HepG2 (cell line): ENCODE data around the gene CYTH1. TPM values are rescaled to one million over a fixed set of nuclear protein-coding genes. Genes with fewer than 3 reads are reported as not detected.

ENCODE experiments used
- ATAC-seq: fragments of 200-7000 bp; cut with Tn5 transposase; 3 replicates; pipeline ENCODE4 v1.9.1; 2020; ENCODE audit warnings: mild to moderate bottlenecking, moderate library complexity
- BruUV-seq: library from RNA; stranded (reverse); fragments of 400-500 nt; replicated peaks from 2 replicates; lab custom pipeline; 2021; lab: Mats Ljungman, UMichigan
- CTCF ChIA-PET: fragments of 300-600 bp; formaldehyde crosslinking; extraction: SDS; loops from one replicate; lab custom pipeline; 2021; ENCODE audit warnings: low total read pairs, inconsistent platforms, low intra/inter-chr PET ratio; lab: Yijun Ruan, JAX
- POLR2A ChIA-PET: fragments of 350-600 bp; sonication (Branson Sonifier 250); formaldehyde crosslinking; loops from one replicate; lab custom pipeline; 2020; ENCODE audit warnings: antibody characterized with exemption, inconsistent platforms; lab: Yijun Ruan, JAX
- DNase-seq: peaks from one replicate; pipeline ENCODE4 v3.0.0-alpha.2; 2015; ENCODE audit warnings: low spot score
- FAIRE-seq: peaks from 3 replicates; lab custom pipeline; 2011; peaks lifted over from hg19 to GRCh38; lab: Jason Lieb, UNC
- H2AFZ ChIP-seq: one replicate; pipeline ENCODE4 v1.6.1; 2011; ENCODE audit warnings: low read length, inconsistent platforms
- H3K27ac ChIP-seq: fragments of 300-600 bp; 3 replicates; pipeline ENCODE4 v1.8.0; 2011; ENCODE audit warnings: mixed run types, mild to moderate bottlenecking, mixed read lengths, low read length, inconsistent platforms; ENCODE audit not compliant: insufficient read depth; ENCODE audit errors: extremely low read length
- H3K27me3 ChIP-seq, 2 experiments: fragments of 200-600 bp in 1 of 2; 2 replicates in 1 of 2; 3 replicates in 1 of 2; pipeline versions ENCODE4 v1.6.0 to v1.8.0; 2011; ENCODE audit warnings: low read length in 2 of 2, mild to moderate bottlenecking in 2 of 2, moderate library complexity in 2 of 2, inconsistent platforms in 1 of 2; ENCODE audit not compliant: insufficient read depth in 2 of 2, control insufficient read depth in 1 of 2
- H3K36me3 ChIP-seq, 2 experiments: fragments of 200-600 bp in 1 of 2; replicated peaks in 1 of 2; 2 replicates in 1 of 2; 3 replicates in 1 of 2; pipeline versions ENCODE4 v1.5.1 to v1.8.0; 2011; ENCODE audit warnings: low read length in 2 of 2, inconsistent platforms in 1 of 2; ENCODE audit not compliant: insufficient read depth in 2 of 2, control insufficient read depth in 1 of 2
- H3K4me1 ChIP-seq: 2 replicates; pipeline ENCODE4 v1.5.1; 2012; ENCODE audit warnings: low read length, inconsistent platforms; ENCODE audit not compliant: insufficient read depth
- H3K4me2 ChIP-seq: 2 replicates; pipeline ENCODE4 v1.6.0; 2011; ENCODE audit warnings: low read depth, low read length, inconsistent platforms
- H3K4me3 ChIP-seq, 3 experiments: fragments of 200-600 bp in 1 of 3; sonication (generic), shearing (Covaris generic) in 1 of 3; replicated peaks in 1 of 3; 2 replicates each; pipeline ENCODE4 v1.5.1; 2011 to 2016; ENCODE audit warnings: low read length in 3 of 3, inconsistent platforms in 2 of 3, low read depth in 2 of 3, mild to moderate bottlenecking in 2 of 3, control low read depth in 1 of 3, mixed read lengths in 1 of 3; ENCODE audit not compliant: insufficient read depth in 1 of 3
- H3K79me2 ChIP-seq: one replicate; pipeline ENCODE4 v1.6.1; 2011; ENCODE audit warnings: low read length, inconsistent platforms; ENCODE audit not compliant: insufficient read depth
- H3K9ac ChIP-seq: 2 replicates; pipeline ENCODE4 v1.6.0; 2011; ENCODE audit warnings: mild to moderate bottlenecking, low read depth, low read length, inconsistent platforms; ENCODE audit not compliant: insufficient read depth
- H3K9me3 ChIP-seq: 2 replicates; pipeline ENCODE4 v1.5.1; 2012; ENCODE audit warnings: mild to moderate bottlenecking, low read length
- H4K20me1 ChIP-seq: 2 replicates; pipeline ENCODE4 v1.6.0; 2011; ENCODE audit warnings: inconsistent platforms, mild to moderate bottlenecking, low read length, moderate library complexity; ENCODE audit not compliant: insufficient read depth
- GABPB1 ChIP-seq: IDR thresholded peaks from 2 replicates; pipeline ENCODE4 v1.6.1; 2016; ENCODE audit warnings: mild to moderate bottlenecking, missing genetic modification reagents, moderate library complexity, missing compliant biosample characterization
- SP4 ChIP-seq: sonication (generic); formaldehyde crosslinking; IDR thresholded peaks from 2 replicates; pipeline ENCODE4 v1.8.1; 2023; ENCODE audit warnings: mild to moderate bottlenecking, missing genetic modification reagents
- ZBTB38 ChIP-seq: sonication (generic); formaldehyde crosslinking; IDR thresholded peaks from 2 replicates; pipeline ENCODE4 v1.5.1; 2020; ENCODE audit warnings: mild to moderate bottlenecking, missing genetic modification reagents
- ZFX ChIP-seq: sonication (generic); formaldehyde crosslinking; IDR thresholded peaks from 2 replicates; pipeline ENCODE4 v1.4.0; 2020; ENCODE audit warnings: mild to moderate bottlenecking, low read depth, missing genetic modification reagents, moderate library complexity
- WGBS: methylation state at CpG from one replicate; pipeline ENCODE4 v1.1.6; 2017; ENCODE audit warnings: low lambda C conversion rate; 5-methylcytosine and 5-hydroxymethylcytosine counted together
- in situ Hi-C: cut with HindIII; loops from 2 replicates; pipeline ENCODE4 v1.10.0; 2017; ENCODE audit warnings: low pct_unique_long_range_greater_than_20kb; ENCODE audit not compliant: extremely low pct_ligation_motif_present
- intact Hi-C: fragments of 100-400 bp; cut with micrococcal nuclease; formaldehyde crosslinking; loops from one replicate; pipeline ENCODE4 v1.10.0; 2022; ENCODE audit not compliant: unreplicated experiment
- polyA plus RNA-seq, 8 experiments: library from polyadenylated mRNA; depleted of rRNA in 3 of 8; stranded (reverse) in 7 of 8; unstranded in 1 of 8; fragments of >200 nt; fragmentation: Illumina TruSeq in 4 of 8; extraction: Trizol in 4 of 8; gene quantifications; 2 replicates each; pipeline versions ENCODE4 v1.2.1 to v1.2.3, GENCODE V29; 2011 to 2016; ENCODE audit warnings: low read depth in 4 of 8, missing spikeins in 1 of 8, mixed read lengths in 1 of 8; ENCODE audit not compliant: insufficient read depth in 1 of 8
- total RNA-seq, 5 experiments: library from RNA; depleted of rRNA; stranded (reverse); fragments of >200 nt; fragmentation: Illumina TruSeq; extraction: Trizol; gene quantifications; 2 replicates each; pipeline ENCODE4 v1.2.3, GENCODE V29; 2016; ENCODE audit warnings: low read depth in 1 of 5
- TF ChIP-seq, protein P1 (sequence below): sonication (generic); formaldehyde crosslinking; IDR thresholded peaks from 2 replicates; pipeline ENCODE4 v1.8.1; 2023; ENCODE audit warnings: mild to moderate bottlenecking, inconsistent platforms, moderate library complexity, missing genetic modification reagents, borderline replicate concordance
- TF ChIP-seq, protein P2 (sequence below): fragments of 450-650 bp; IDR thresholded peaks from 2 replicates; pipeline ENCODE4 v1.6.1; 2017; ENCODE audit warnings: mild to moderate bottlenecking

Gene CYTH1
- total and polyA plus RNA-seq, 2 of the 13 experiments (the other 11 are each of a cell fraction or from before 2014, with no cell fraction given), result 20.1 to 48.9 TPM

GRCh38 chr17:78653382-78653781 lies 128.7 kb downstream of the CYTH1 start (continued):
- no peak for TF ChIP-seq GABPB1 (CRISPR knock-in tag)
- TF ChIP-seq, protein P1, sequence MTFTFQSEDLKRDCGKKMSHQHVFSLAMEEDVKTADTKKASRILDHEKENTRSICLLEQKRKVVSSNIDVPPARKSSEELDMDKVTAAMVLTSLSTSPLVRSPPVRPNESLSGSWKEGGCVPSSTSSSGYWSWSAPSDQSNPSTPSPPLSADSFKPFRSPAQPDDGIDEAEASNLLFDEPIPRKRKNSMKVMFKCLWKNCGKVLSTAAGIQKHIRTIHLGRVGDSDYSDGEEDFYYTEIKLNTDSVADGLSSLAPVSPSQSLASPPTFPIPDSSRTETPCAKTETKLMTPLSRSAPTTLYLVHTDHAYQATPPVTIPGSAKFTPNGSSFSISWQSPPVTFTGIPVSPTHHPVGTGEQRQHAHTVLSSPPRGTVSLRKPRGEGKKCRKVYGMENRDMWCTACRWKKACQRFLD (CRISPR knock-in tag), result no peak

GRCh38 chr17:78652913-78653312 lies 129.2 kb downstream of the CYTH1 start:
- 69% methylated on average over 11 of the region's 11 CpGs for WGBS
- in situ Hi-C loops (no loop called here), intact Hi-C loops (no loop called here)
- peaks cover 66% of the 10 kb centered on the region for H3K4me1 ChIP-seq
- ChIA-PET POLR2A (interaction anchor here (1.0 kb wide), 1 partner anchor 51 kb away, joined by 3 read pairs; no protein-coding TSS in a partner anchor), CTCF (no interaction called here)
- DNase-seq (no peak), ATAC-seq (no peak), FAIRE-seq (no peak)
- no peak overlapping the region for H2AFZ ChIP-seq
- no peaks in the 10 kb centered on the region for H4K20me1 ChIP-seq
- no peak overlapping the region for H3K27ac ChIP-seq
- no peaks in the 10 kb centered on the region for H3K36me3 ChIP-seq
- H3K4me3 ChIP-seq, result no peak overlapping the region
- H3K9me3 ChIP-seq, result 0 out of 2 replicates have a peak, but pooled peaks cover 3% of the 10 kb centered on the region
- peak overlapping the region; percentile 6; the same call in 1 of the 2 replicates for H3K4me2 ChIP-seq
- no TSS peak for BruUV-seq
- TF ChIP-seq, protein P2, sequence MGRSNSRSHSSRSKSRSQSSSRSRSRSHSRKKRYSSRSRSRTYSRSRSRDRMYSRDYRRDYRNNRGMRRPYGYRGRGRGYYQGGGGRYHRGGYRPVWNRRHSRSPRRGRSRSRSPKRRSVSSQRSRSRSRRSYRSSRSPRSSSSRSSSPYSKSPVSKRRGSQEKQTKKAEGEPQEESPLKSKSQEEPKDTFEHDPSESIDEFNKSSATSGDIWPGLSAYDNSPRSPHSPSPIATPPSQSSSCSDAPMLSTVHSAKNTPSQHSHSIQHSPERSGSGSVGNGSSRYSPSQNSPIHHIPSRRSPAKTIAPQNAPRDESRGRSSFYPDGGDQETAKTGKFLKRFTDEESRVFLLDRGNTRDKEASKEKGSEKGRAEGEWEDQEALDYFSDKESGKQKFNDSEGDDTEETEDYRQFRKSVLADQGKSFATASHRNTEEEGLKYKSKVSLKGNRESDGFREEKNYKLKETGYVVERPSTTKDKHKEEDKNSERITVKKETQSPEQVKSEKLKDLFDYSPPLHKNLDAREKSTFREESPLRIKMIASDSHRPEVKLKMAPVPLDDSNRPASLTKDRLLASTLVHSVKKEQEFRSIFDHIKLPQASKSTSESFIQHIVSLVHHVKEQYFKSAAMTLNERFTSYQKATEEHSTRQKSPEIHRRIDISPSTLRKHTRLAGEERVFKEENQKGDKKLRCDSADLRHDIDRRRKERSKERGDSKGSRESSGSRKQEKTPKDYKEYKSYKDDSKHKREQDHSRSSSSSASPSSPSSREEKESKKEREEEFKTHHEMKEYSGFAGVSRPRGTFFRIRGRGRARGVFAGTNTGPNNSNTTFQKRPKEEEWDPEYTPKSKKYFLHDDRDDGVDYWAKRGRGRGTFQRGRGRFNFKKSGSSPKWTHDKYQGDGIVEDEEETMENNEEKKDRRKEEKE, result no peak
- TF ChIP-seq ZFX (CRISPR knock-in tag) (peak; percentile 34; the same call in 1 of the 2 replicates), ZBTB38 (CRISPR knock-in tag) (peak; percentile 42; the same call in 1 of the 2 replicates), SP4 (CRISPR knock-in tag) (no peak)
- no peaks in the 10 kb centered on the region for H3K27me3 ChIP-seq
- no peak overlapping the region for H3K9ac ChIP-seq
- no peaks in the 10 kb centered on the region for H3K79me2 ChIP-seq
